HepG2 (cell line): ENCODE data around the gene MACROD2. TPM values are rescaled to one million over a fixed set of nuclear protein-coding genes. Genes with fewer than 3 reads are reported as not detected.

Experiments
- AGO1 ChIP-seq: fragments of 200-400 bp; formaldehyde crosslinking; IDR thresholded peaks from 2 replicates; pipeline ENCODE4 v1.6.1; 2017; ENCODE audit warnings: mild to moderate bottlenecking, low read depth, low read length, moderate library complexity; ENCODE audit not compliant: poor library complexity, severe bottlenecking
- ATF1 ChIP-seq: IDR thresholded peaks from 2 replicates; pipeline ENCODE4 v1.6.1; 2016; ENCODE audit warnings: mild to moderate bottlenecking, control low read depth
- ELF3 ChIP-seq: IDR thresholded peaks from 2 replicates; pipeline ENCODE4 v1.6.1; 2016; ENCODE audit warnings: missing genetic modification reagents, missing compliant biosample characterization
- ESRRA ChIP-seq: sonication (generic); formaldehyde crosslinking; IDR thresholded peaks from 2 replicates; pipeline ENCODE4 v1.5.1; 2020; ENCODE audit warnings: mild to moderate bottlenecking, low read depth, missing genetic modification reagents
- FOXO1 ChIP-seq: sonication (generic); formaldehyde crosslinking; IDR thresholded peaks from 2 replicates; pipeline ENCODE4 v1.4.0; 2020; ENCODE audit warnings: missing genetic modification reagents
- HMG20B ChIP-seq: conservative IDR thresholded peaks from 2 replicates; pipeline ENCODE4 v1.6.1; 2016; ENCODE audit warnings: missing genetic modification reagents, missing compliant biosample characterization
- HOXA5 ChIP-seq: sonication (generic); formaldehyde crosslinking; IDR thresholded peaks from 2 replicates; pipeline ENCODE4 v1.4.0; 2020; ENCODE audit warnings: missing genetic modification reagents
- KLF13 ChIP-seq: sonication (generic); formaldehyde crosslinking; IDR thresholded peaks from 2 replicates; pipeline ENCODE4 v1.4.0; 2020; ENCODE audit warnings: mild to moderate bottlenecking, missing genetic modification reagents
- NR1H2 ChIP-seq: sonication (generic); formaldehyde crosslinking; IDR thresholded peaks from 2 replicates; pipeline ENCODE4 v1.8.1; 2022; ENCODE audit warnings: low read depth, missing genetic modification reagents, borderline replicate concordance
- SNAI1 ChIP-seq: sonication (generic); formaldehyde crosslinking; IDR thresholded peaks from 2 replicates; pipeline ENCODE4 v1.5.0; 2020; ENCODE audit warnings: mild to moderate bottlenecking, missing genetic modification reagents, borderline replicate concordance
- ZBTB3 ChIP-seq: sonication (generic); formaldehyde crosslinking; IDR thresholded peaks from 2 replicates; pipeline ENCODE4 v1.4.0; 2020; ENCODE audit warnings: low read depth, mild to moderate bottlenecking, moderate library complexity, missing genetic modification reagents, borderline replicate concordance
- ZFP36L1 ChIP-seq: sonication (generic); formaldehyde crosslinking; IDR thresholded peaks from 2 replicates; pipeline ENCODE4 v1.8.0; 2022; ENCODE audit warnings: mild to moderate bottlenecking, missing genetic modification reagents, moderate library complexity
- ZNF101 ChIP-seq: sonication (generic); formaldehyde crosslinking; IDR thresholded peaks from 2 replicates; pipeline ENCODE4 v1.4.0; 2020; ENCODE audit warnings: mild to moderate bottlenecking, low read depth, missing genetic modification reagents, borderline replicate concordance
- ZNF207 ChIP-seq: fragments of 450-650 bp; IDR thresholded peaks from 2 replicates; pipeline ENCODE4 v1.6.1; 2016; ENCODE audit warnings: antibody characterized with exemption, borderline replicate concordance
- ZNF234 ChIP-seq: sonication (generic); formaldehyde crosslinking; conservative IDR thresholded peaks from 2 replicates; pipeline ENCODE4 v1.5.1; 2020; ENCODE audit warnings: mild to moderate bottlenecking, missing genetic modification reagents
- polyA plus RNA-seq, 8 experiments: library from polyadenylated mRNA; depleted of rRNA in 3 of 8; stranded (reverse) in 7 of 8; unstranded in 1 of 8; fragments of >200 nt; fragmentation: Illumina TruSeq in 4 of 8; extraction: Trizol in 4 of 8; gene quantifications; 2 replicates each; pipeline versions ENCODE4 v1.2.1 to v1.2.3, GENCODE V29; 2011 to 2016; ENCODE audit warnings: low read depth in 4 of 8, missing spikeins in 1 of 8, mixed read lengths in 1 of 8; ENCODE audit not compliant: insufficient read depth in 1 of 8
- total RNA-seq, 5 experiments: library from RNA; depleted of rRNA; stranded (reverse); fragments of >200 nt; fragmentation: Illumina TruSeq; extraction: Trizol; gene quantifications; 2 replicates each; pipeline ENCODE4 v1.2.3, GENCODE V29; 2016; ENCODE audit warnings: low read depth in 1 of 5
- TF ChIP-seq, protein P1 (sequence below): sonication (generic); formaldehyde crosslinking; IDR thresholded peaks from 2 replicates; pipeline ENCODE4 v1.5.0; 2020; ENCODE audit warnings: mild to moderate bottlenecking, missing genetic modification reagents, moderate library complexity
- TF ChIP-seq, protein P2 (sequence below): sonication (generic); formaldehyde crosslinking; IDR thresholded peaks from 2 replicates; pipeline ENCODE4 v1.8.0; 2022; ENCODE audit warnings: mild to moderate bottlenecking, missing genetic modification reagents, moderate library complexity
- TF ChIP-seq, protein P3 (sequence below): sonication (generic); formaldehyde crosslinking; IDR thresholded peaks from 2 replicates; pipeline ENCODE4 v1.8.1; 2023; ENCODE audit warnings: missing genetic modification reagents, mild to moderate bottlenecking, borderline replicate concordance
- TF ChIP-seq, protein P4 (sequence below): sonication (generic); formaldehyde crosslinking; IDR thresholded peaks from 2 replicates; pipeline ENCODE4 v1.5.0; 2020; ENCODE audit warnings: mild to moderate bottlenecking, missing genetic modification reagents
- TF ChIP-seq, protein P5 (sequence below): sonication (generic); formaldehyde crosslinking; IDR thresholded peaks from 2 replicates; pipeline ENCODE4 v1.4.0; 2020; ENCODE audit warnings: mild to moderate bottlenecking, missing genetic modification reagents, borderline replicate concordance

Gene MACROD2
- total and polyA plus RNA-seq, 2 of the 13 experiments (the other 11 are each of a cell fraction or from before 2014, with no cell fraction given), result 0.13 to 0.51 TPM

DNA sequence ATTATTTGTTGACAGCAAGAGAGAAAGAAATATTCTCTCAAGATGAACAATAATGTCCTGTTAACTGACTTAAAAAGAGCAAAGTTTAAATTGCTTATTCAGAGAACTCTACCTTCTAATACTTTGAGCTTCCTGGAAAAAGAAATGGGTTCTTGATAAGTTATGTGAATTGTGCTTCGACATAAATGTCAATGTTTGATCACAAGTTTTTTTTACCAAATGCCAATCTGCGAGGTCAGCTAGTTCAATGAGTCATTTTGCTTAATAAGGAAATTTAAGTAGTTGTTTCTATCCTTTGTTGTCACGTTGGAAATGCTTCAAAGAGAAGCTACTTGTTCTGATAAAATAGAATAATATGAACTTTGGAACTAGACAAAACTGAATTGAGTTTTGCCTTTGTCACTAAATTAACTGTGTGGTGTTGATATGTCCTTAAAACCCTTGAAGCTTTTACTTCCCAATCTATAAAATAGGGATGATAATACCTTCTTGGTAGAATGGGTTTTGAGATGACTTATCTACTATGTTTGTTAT is 984.2 kb downstream of the MACROD2 start (continued):
- TF ChIP-seq, protein P1, sequence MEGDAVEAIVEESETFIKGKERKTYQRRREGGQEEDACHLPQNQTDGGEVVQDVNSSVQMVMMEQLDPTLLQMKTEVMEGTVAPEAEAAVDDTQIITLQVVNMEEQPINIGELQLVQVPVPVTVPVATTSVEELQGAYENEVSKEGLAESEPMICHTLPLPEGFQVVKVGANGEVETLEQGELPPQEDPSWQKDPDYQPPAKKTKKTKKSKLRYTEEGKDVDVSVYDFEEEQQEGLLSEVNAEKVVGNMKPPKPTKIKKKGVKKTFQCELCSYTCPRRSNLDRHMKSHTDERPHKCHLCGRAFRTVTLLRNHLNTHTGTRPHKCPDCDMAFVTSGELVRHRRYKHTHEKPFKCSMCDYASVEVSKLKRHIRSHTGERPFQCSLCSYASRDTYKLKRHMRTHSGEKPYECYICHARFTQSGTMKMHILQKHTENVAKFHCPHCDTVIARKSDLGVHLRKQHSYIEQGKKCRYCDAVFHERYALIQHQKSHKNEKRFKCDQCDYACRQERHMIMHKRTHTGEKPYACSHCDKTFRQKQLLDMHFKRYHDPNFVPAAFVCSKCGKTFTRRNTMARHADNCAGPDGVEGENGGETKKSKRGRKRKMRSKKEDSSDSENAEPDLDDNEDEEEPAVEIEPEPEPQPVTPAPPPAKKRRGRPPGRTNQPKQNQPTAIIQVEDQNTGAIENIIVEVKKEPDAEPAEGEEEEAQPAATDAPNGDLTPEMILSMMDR, result no peak
- TF ChIP-seq ZBTB3 (CRISPR knock-in tag) (peak; percentile 75; the same call in 1 of the 2 replicates), SNAI1 (no peak), KLF13 (no peak), ZNF101 (no peak), HOXA5 (CRISPR knock-in tag) (no peak), HMG20B (no peak), AGO1 (no peak), NR1H2 (CRISPR knock-in tag) (no peak), ZNF207 (no peak), ELF3 (CRISPR knock-in tag) (peak; percentile 96), ZNF234 (CRISPR knock-in tag) (no peak), ESRRA (CRISPR knock-in tag) (peak; percentile 44; the same call in 1 of the 2 replicates), ZFP36L1 (CRISPR knock-in tag) (0 out of 2 replicates have a peak, but pooled peaks have one; percentile 39), FOXO1 (CRISPR knock-in tag) (peak; percentile 87), ATF1 (CRISPR knock-in tag) (peak; percentile 58; the same call in 1 of the 2 replicates)
- TF ChIP-seq, protein P2, sequence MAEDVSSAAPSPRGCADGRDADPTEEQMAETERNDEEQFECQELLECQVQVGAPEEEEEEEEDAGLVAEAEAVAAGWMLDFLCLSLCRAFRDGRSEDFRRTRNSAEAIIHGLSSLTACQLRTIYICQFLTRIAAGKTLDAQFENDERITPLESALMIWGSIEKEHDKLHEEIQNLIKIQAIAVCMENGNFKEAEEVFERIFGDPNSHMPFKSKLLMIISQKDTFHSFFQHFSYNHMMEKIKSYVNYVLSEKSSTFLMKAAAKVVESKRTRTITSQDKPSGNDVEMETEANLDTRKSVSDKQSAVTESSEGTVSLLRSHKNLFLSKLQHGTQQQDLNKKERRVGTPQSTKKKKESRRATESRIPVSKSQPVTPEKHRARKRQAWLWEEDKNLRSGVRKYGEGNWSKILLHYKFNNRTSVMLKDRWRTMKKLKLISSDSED (CRISPR knock-in tag), result no peak
- TF ChIP-seq, protein P3, sequence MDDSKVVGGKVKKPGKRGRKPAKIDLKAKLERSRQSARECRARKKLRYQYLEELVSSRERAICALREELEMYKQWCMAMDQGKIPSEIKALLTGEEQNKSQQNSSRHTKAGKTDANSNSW, result no peak
- TF ChIP-seq, protein P4, sequence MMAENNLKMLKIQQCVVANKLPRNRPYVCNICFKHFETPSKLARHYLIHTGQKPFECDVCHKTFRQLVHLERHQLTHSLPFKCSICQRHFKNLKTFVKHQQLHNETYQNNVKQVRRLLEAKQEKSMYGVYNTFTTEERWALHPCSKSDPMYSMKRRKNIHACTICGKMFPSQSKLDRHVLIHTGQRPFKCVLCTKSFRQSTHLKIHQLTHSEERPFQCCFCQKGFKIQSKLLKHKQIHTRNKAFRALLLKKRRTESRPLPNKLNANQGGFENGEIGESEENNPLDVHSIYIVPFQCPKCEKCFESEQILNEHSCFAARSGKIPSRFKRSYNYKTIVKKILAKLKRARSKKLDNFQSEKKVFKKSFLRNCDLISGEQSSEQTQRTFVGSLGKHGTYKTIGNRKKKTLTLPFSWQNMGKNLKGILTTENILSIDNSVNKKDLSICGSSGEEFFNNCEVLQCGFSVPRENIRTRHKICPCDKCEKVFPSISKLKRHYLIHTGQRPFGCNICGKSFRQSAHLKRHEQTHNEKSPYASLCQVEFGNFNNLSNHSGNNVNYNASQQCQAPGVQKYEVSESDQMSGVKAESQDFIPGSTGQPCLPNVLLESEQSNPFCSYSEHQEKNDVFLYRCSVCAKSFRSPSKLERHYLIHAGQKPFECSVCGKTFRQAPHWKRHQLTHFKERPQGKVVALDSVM, result no peak
- TF ChIP-seq, protein P5, sequence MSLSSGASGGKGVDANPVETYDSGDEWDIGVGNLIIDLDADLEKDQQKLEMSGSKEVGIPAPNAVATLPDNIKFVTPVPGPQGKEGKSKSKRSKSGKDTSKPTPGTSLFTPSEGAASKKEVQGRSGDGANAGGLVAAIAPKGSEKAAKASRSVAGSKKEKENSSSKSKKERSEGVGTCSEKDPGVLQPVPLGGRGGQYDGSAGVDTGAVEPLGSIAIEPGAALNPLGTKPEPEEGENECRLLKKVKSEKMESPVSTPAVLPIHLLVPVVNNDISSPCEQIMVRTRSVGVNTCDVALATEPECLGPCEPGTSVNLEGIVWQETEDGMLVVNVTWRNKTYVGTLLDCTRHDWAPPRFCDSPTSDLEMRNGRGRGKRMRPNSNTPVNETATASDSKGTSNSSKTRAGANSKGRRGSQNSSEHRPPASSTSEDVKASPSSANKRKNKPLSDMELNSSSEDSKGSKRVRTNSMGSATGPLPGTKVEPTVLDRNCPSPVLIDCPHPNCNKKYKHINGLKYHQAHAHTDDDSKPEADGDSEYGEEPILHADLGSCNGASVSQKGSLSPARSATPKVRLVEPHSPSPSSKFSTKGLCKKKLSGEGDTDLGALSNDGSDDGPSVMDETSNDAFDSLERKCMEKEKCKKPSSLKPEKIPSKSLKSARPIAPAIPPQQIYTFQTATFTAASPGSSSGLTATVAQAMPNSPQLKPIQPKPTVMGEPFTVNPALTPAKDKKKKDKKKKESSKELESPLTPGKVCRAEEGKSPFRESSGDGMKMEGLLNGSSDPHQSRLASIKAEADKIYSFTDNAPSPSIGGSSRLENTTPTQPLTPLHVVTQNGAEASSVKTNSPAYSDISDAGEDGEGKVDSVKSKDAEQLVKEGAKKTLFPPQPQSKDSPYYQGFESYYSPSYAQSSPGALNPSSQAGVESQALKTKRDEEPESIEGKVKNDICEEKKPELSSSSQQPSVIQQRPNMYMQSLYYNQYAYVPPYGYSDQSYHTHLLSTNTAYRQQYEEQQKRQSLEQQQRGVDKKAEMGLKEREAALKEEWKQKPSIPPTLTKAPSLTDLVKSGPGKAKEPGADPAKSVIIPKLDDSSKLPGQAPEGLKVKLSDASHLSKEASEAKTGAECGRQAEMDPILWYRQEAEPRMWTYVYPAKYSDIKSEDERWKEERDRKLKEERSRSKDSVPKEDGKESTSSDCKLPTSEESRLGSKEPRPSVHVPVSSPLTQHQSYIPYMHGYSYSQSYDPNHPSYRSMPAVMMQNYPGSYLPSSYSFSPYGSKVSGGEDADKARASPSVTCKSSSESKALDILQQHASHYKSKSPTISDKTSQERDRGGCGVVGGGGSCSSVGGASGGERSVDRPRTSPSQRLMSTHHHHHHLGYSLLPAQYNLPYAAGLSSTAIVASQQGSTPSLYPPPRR (CRISPR knock-in tag), result peak; percentile 90
